HPDE6-E6E7 (cell line): ENCODE results near the gene RAB39B.
"Not testable (repeated sequence)": the region's sequence is repeated elsewhere in the genome, so short reads cannot be mapped to it uniquely, and the experiment has no call there.

Experiments
- DNase-seq: peaks from one replicate; pipeline ENCODE4 v3.0.0; 2011; ENCODE audit warnings: missing footprints; ENCODE audit errors: extremely low spot score

Gene RAB39B

GRCh38 chrX:155263854-155264628 is at the start of gene RAB39B:
RAB39B (minus strand) TSS chrX:155264491; CDS start chrX:155264288, 203 bp downstream.
- DNase-seq = peak; percentile 62

- no peak for DNase-seq
Observed at GRCh38 chrX:155313766-155314165, 49.5 kb upstream of the RAB39B start.

- no peak for DNase-seq
Observed at GRCh38 chrX:155293771-155294170, 29.5 kb upstream of the RAB39B start.

GRCh38 chrX:155279873-155280272 is 15.6 kb upstream of the RAB39B start:
- no peak for DNase-seq

- DNase-seq = no peak
Observed at GRCh38 chrX:155270969-155271368, 6.7 kb upstream of the RAB39B start.

- DNase-seq = not testable (repeated sequence)
Observed at GRCh38 chrX:155267995-155268394, 3.7 kb upstream of the RAB39B start.

- DNase-seq = no peak
Observed at GRCh38 chrX:155266439-155266838, 2.1 kb upstream of the RAB39B start.

- no peak for DNase-seq
Observed at GRCh38 chrX:155262970-155263754, 1.1 kb downstream of the RAB39B start.

- no peak for DNase-seq
Observed at GRCh38 chrX:155259752-155260151, 4.5 kb downstream of the RAB39B start.

- no peak for DNase-seq
Observed at GRCh38 chrX:155251391-155251790, 12.9 kb downstream of the RAB39B start.

GRCh38 chrX:155247497-155247896 is 16.8 kb downstream of the RAB39B start:
- no peak for DNase-seq

- no peak for DNase-seq
Observed at GRCh38 chrX:155246748-155247147, 17.5 kb downstream of the RAB39B start.

GRCh38 chrX:155242300-155242699 is 22.0 kb downstream of the RAB39B start:
- DNase-seq = no peak

- no peak for DNase-seq
Observed at GRCh38 chrX:155237719-155238118, 26.6 kb downstream of the RAB39B start.

GRCh38 chrX:155235891-155236290 is 28.4 kb downstream of the RAB39B start:
- DNase-seq = no peak

GRCh38 chrX:155231163-155231562 is 33.1 kb downstream of the RAB39B start:
- DNase-seq = no peak

GRCh38 chrX:155225774-155226173 is 38.5 kb downstream of the RAB39B start:
- no peak for DNase-seq

GRCh38 chrX:155223746-155224145 is 40.5 kb downstream of the RAB39B start:
- DNase-seq = not testable (repeated sequence)

GRCh38 chrX:155221351-155221750 is 42.9 kb downstream of the RAB39B start:
- DNase-seq = no peak

GRCh38 chrX:155218777-155219176 is 45.5 kb downstream of the RAB39B start:
- no peak for DNase-seq

- DNase-seq = no peak
Observed at GRCh38 chrX:155216940-155217440, 47.3 kb downstream of the RAB39B start.

GRCh38 chrX:155216179-155216939 is 47.9 kb downstream of the RAB39B start, which contains the start of gene VBP1:
VBP1 (plus strand) TSS chrX:155216460; CDS start chrX:155216483, 23 bp downstream.
- peak; percentile 97 for DNase-seq
